Measurements from ENCODE around the gene LRRC66.

LRRC66 gene

DNA sequence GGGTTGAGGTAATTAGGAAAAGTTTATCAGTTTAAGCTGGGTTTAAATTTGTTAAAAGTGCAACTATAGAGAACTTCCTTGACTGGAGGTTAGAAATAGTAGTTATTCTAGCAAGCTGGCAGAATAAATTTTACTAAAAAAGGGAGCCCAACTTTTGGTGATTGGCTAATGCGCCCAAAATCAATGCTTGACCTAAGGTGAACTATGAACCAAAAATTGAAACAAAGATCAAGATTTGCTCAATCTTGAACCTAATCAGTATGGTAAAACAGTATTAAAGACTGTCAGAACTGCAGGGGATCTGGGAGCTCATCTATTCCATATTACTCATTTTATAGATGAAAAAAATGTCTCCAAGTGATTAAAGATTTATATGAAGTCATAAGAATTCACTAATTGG is 24.9 kb upstream of the LRRC66 start:
- H3K9me3 ChIP-seq (ENCODE audit: severe bottlenecking) = no peaks in the 10 kb centered on the region
- TF ChIP-seq, protein P1, sequence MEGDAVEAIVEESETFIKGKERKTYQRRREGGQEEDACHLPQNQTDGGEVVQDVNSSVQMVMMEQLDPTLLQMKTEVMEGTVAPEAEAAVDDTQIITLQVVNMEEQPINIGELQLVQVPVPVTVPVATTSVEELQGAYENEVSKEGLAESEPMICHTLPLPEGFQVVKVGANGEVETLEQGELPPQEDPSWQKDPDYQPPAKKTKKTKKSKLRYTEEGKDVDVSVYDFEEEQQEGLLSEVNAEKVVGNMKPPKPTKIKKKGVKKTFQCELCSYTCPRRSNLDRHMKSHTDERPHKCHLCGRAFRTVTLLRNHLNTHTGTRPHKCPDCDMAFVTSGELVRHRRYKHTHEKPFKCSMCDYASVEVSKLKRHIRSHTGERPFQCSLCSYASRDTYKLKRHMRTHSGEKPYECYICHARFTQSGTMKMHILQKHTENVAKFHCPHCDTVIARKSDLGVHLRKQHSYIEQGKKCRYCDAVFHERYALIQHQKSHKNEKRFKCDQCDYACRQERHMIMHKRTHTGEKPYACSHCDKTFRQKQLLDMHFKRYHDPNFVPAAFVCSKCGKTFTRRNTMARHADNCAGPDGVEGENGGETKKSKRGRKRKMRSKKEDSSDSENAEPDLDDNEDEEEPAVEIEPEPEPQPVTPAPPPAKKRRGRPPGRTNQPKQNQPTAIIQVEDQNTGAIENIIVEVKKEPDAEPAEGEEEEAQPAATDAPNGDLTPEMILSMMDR (IDR thresholded peaks at IDR 0.05; ENCODE audit: poor library complexity, severe bottlenecking) = no peak
- no peaks in the 10 kb centered on the region for H3K4me1 ChIP-seq (ENCODE audit: insufficient read depth, poor library complexity, severe bottlenecking)
- H3K27me3 ChIP-seq (ENCODE audit: insufficient read depth, poor library complexity, severe bottlenecking) = no peaks in the 10 kb centered on the region
- no peak for ATAC-seq (ENCODE audit: low read depth)
- H3K4me3 ChIP-seq (ENCODE audit: severe bottlenecking) = no peak overlapping the region
- DNase-seq (ENCODE audit: low spot score) = no peak
- no peak overlapping the region for H3K27ac ChIP-seq (ENCODE audit: poor library complexity, severe bottlenecking)
- no peaks in the 10 kb centered on the region for H3K36me3 ChIP-seq (ENCODE audit: low read depth)

DNA sequence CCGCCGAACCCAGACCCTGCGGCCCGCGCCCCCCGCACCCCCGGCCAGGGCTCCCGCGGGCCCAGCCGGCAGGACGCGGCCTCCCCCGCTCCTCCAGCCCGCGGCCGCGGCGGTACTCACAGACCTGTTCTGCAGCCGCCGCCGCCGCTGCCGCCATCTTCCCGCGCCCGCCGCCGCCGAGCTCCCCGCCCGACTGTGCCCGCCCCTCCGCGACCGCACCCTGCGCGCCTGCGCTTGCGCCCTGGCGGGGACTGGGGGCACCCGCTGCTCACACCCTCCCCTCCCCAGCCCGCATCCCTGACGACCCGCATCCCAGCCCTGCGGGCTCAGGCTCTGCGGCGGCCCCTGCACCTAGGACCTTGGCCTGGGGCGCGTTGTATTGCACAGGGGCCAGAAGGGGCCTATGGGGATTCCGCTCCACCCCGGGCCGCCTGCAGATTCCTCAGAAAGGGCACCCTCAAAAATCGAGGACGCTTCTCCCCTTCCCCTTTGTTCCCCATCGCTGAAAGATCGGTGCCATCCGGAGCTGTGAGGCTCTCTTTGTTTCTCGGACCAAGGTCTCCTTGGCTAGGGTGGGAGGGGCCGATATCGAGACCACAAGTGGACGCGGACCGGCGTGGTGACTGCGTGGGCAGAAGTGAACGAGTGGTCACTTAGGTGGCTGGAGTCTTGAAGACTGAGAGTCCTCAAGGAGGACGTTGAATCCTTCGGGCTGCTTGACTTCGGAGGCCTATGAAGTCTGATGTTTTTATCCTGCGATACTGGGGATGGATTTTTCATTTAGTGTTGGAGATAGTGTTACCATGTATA is 18.1 kb upstream of the LRRC66 start, which contains the start of gene SGCB:
Gene SGCB (minus strand): TSS at position 197 of the 810 bp plus-strand sequence. CDS start 40 bp downstream, at position 157.
- no peaks in the 10 kb centered on the region for H3K9me3 ChIP-seq (ENCODE audit: severe bottlenecking)
- no peaks in the 10 kb centered on the region for H3K27me3 ChIP-seq (ENCODE audit: insufficient read depth, poor library complexity, severe bottlenecking)
- TF ChIP-seq, protein P1 (IDR thresholded peaks at IDR 0.05; ENCODE audit: poor library complexity, severe bottlenecking) = no peak
- H3K27ac ChIP-seq (ENCODE audit: poor library complexity, severe bottlenecking) = no peak within 1 kb of the TSS
- ATAC-seq (ENCODE audit: low read depth) (peak; percentile 94), DNase-seq (ENCODE audit: low spot score) (peak; percentile 55)
- peak within 1 kb of the TSS; percentile 56 for H3K4me3 ChIP-seq (ENCODE audit: severe bottlenecking)
- peaks cover 13% of the 10 kb centered on the region; the same call in 1 of the 2 replicates for H3K36me3 ChIP-seq (ENCODE audit: low read depth)
- H3K4me1 ChIP-seq (ENCODE audit: insufficient read depth, poor library complexity, severe bottlenecking) = peaks cover 6% of the 10 kb centered on the region

DNA sequence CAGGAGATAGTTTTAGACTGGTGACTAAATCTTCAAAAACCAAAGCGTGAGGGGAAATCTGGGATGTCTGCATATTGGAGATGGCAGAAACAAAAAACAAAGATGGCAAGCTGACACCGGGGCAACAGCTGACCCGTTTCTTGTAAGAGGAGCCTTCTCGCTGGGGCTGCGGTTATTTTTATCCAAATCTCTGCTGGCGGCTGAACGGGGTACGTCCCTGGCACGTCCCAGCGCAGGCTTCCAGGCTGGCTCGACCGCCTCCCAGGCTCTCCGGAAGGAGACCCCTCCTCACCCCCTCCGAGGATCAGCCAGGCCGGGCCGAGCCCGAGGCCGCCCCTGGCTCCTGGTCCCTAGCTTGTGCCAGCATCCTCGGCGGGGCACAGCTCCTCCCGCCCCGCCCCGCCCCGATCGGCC is 17.5 kb upstream of the LRRC66 start:
- no peaks in the 10 kb centered on the region for H3K9me3 ChIP-seq (ENCODE audit: severe bottlenecking)
- no peak overlapping the region for H3K27ac ChIP-seq (ENCODE audit: poor library complexity, severe bottlenecking)
- peak overlapping the region; percentile 56 for H3K4me3 ChIP-seq (ENCODE audit: severe bottlenecking)
- peaks cover 6% of the 10 kb centered on the region for H3K4me1 ChIP-seq (ENCODE audit: insufficient read depth, poor library complexity, severe bottlenecking)
- ATAC-seq (ENCODE audit: low read depth) (peak; percentile 48), DNase-seq (ENCODE audit: low spot score) (no peak)
- H3K36me3 ChIP-seq (ENCODE audit: low read depth) = peaks cover 19% of the 10 kb centered on the region
- H3K27me3 ChIP-seq (ENCODE audit: insufficient read depth, poor library complexity, severe bottlenecking) = no peaks in the 10 kb centered on the region
- TF ChIP-seq, protein P1 (IDR thresholded peaks at IDR 0.05; ENCODE audit: poor library complexity, severe bottlenecking) = no peak

DNA sequence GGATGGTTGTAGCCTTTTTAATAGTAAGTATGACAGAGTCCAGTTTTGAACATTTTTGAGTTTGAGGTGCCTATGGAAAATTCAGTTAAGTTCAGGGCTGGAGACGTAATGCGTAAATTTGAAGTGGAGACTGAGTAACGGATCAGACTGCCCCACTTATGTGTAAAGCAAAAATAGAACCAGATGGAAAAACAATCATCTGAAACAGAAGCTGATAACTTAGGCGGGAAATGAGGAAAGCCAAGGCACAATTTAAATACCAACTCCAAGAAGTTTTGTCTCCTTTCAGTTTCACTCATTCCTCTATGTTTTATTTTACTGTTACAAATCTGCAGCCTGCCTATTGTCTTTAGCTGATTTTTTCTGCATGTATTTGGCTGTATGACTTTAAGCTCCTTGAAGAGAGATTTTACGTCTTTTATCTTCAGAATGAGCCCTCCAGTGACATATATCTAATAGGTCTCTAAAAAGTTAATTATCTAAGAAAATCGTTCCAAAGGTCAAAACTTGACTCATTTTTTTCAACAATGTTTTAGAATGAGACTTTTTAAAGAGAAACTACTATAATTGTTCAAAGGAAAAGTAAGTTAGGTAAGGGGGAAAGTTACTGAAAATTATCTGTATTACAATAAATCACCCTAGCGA is 16.8 kb upstream of the LRRC66 start:
- peaks cover 6% of the 10 kb centered on the region for H3K4me1 ChIP-seq (ENCODE audit: insufficient read depth, poor library complexity, severe bottlenecking)
- H3K36me3 ChIP-seq (ENCODE audit: low read depth) = peaks cover 24% of the 10 kb centered on the region
- ATAC-seq (ENCODE audit: low read depth) = no peak
- H3K27me3 ChIP-seq (ENCODE audit: insufficient read depth, poor library complexity, severe bottlenecking) = no peaks in the 10 kb centered on the region
- H3K27ac ChIP-seq (ENCODE audit: poor library complexity, severe bottlenecking) = no peak overlapping the region
- no peak for DNase-seq (ENCODE audit: low spot score)
- TF ChIP-seq, protein P1 (IDR thresholded peaks at IDR 0.05; ENCODE audit: poor library complexity, severe bottlenecking) = no peak
- H3K9me3 ChIP-seq (ENCODE audit: severe bottlenecking) = no peaks in the 10 kb centered on the region
- peak overlapping the region; percentile 56 for H3K4me3 ChIP-seq (ENCODE audit: severe bottlenecking)

Data from RWPE2 (cell line).